GM13977 (cell line): Measurements from ENCODE around the gene NUDT3.

Experiments
- DNase-seq: peaks from one replicate; pipeline ENCODE4 v3.0.0; 2012; ENCODE audit warnings: low spot score
- in situ Hi-C: fragments of 300-500 bp; cut with MboI; formaldehyde crosslinking; loops from one replicate; pipeline ENCODE4 v1.12.0; 2022; ENCODE audit warnings: low sequenced_read_pairs, low pct_unique_long_range_greater_than_20kb, mixed read lengths, inconsistent platforms; ENCODE audit not compliant: unreplicated experiment
- TF ChIP-seq, protein P1 (sequence below): IDR thresholded peaks from 2 replicates; pipeline ENCODE4 v1.5.1; 2012; ENCODE audit warnings: mild to moderate bottlenecking, control low read depth; ENCODE audit not compliant: insufficient read depth; ENCODE audit errors: extremely low read depth, missing control alignments

Gene NUDT3

GRCh38 chr6:34392497-34393190 is at the start of gene NUDT3:
TSS of gene NUDT3 (minus strand) at chr6:34392669. CDS start at chr6:34392362, 307 bp downstream.
- in situ Hi-C loops: no loop called here
- DNase-seq: peak; percentile 94
- TF ChIP-seq, protein P1, sequence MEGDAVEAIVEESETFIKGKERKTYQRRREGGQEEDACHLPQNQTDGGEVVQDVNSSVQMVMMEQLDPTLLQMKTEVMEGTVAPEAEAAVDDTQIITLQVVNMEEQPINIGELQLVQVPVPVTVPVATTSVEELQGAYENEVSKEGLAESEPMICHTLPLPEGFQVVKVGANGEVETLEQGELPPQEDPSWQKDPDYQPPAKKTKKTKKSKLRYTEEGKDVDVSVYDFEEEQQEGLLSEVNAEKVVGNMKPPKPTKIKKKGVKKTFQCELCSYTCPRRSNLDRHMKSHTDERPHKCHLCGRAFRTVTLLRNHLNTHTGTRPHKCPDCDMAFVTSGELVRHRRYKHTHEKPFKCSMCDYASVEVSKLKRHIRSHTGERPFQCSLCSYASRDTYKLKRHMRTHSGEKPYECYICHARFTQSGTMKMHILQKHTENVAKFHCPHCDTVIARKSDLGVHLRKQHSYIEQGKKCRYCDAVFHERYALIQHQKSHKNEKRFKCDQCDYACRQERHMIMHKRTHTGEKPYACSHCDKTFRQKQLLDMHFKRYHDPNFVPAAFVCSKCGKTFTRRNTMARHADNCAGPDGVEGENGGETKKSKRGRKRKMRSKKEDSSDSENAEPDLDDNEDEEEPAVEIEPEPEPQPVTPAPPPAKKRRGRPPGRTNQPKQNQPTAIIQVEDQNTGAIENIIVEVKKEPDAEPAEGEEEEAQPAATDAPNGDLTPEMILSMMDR: peak; percentile 91

GRCh38 chr6:34441526-34441925 is 49.1 kb upstream of the NUDT3 start:
- in situ Hi-C loops: no loop called here
- TF ChIP-seq, protein P1: no peak

GRCh38 chr6:34439442-34439841 is 47.0 kb upstream of the NUDT3 start:
- in situ Hi-C loops: no loop called here
- TF ChIP-seq, protein P1: no peak
- no peak for DNase-seq

More at GRCh38 chr6:34441526-34441925, 49.1 kb upstream of the NUDT3 start:
- no peak for DNase-seq

DNA sequence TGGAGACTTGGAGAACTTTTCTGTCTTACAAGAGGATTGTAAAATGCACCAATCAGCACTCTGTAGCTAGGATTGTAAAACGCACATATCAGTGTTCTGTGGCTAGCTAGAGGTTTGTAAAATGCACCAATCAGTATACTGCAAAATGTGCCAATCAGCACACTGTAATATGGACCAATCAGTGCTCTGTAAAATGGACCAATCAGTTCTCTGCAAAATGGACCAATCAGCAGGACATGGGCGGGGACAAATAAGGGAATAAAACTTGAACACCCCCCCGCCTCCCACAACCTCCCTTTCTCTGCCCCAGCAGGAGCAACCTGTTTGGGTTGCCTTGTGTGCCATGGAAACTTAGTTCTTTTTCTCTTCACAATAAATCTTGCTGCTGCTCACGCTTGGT is 46.2 kb upstream of the NUDT3 start:
- in situ Hi-C loops: no loop called here
- DNase-seq: no peak
- TF ChIP-seq, protein P1: no peak

GRCh38 chr6:34437644-34437970 is 45.1 kb upstream of the NUDT3 start:
- in situ Hi-C loops: no loop called here
- no peak for DNase-seq
- TF ChIP-seq, protein P1: no peak

DNA sequence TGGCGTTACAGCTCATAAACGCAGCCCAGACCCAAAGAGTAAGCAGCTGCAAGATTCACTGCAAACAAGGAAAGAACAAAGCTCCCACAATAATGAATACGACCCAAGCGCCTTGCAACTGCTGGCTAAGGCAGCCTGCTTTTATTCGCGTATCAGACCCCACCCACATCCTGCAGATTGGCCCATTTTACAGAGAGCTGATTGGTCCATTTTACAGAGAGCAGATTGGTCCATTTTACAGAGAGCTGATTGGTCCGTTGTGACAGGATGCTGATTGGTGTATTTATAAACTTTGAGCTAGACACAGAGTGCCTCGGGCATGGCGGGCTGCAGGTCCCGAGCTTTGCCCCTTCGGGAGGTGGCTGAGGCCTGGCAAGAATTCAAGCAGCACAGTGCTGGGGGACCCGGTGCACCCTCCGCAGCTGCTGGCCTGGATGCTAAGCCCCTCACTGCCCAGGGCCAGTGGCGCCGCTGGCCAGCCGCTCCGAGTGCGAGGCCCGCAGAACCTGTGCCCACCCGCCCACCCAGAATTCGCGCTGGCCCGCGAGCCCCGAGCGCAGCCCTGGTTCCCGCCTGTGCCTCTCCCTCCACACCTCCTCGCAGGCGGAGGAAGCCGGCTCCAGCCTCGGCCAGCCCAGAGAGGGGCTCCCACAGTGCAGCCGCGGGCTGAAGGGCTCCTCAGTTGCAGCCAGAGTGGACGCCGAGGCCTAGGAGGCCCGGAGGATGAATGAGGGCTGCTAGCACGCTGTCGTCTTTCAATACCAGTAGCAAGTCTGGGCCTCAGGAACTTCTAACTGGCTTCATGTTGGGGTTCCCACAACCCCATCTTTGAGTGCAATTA is 44.6 kb upstream of the NUDT3 start:
- in situ Hi-C loops: no loop called here
- DNase-seq: no peak
- TF ChIP-seq, protein P1: no peak
